Muscle layer of colon (tissue), 2 donors: ENCODE measurements around the gene HSD17B1.
"Not testable (repeated sequence)": the region's sequence is repeated elsewhere in the genome, so short reads cannot be mapped to it uniquely, and the experiment has no call there.

Source experiments
- H3K27ac ChIP-seq: one replicate; pipeline ENCODE4 v1.7.0; 2013; ENCODE audit warnings: low read depth, mild to moderate bottlenecking, low read length, moderate library complexity
- H3K27me3 ChIP-seq, 2 donors: one replicate each; pipeline ENCODE4 v1.7.0; 2013; ENCODE audit warnings: low read length in 2 of 2, mild to moderate bottlenecking in 2 of 2; ENCODE audit not compliant: insufficient read depth in 2 of 2, control insufficient read depth in 1 of 2
- H3K36me3 ChIP-seq: one replicate; pipeline ENCODE4 v1.7.0; 2013; ENCODE audit warnings: mild to moderate bottlenecking, low read length; ENCODE audit not compliant: insufficient read depth
- H3K4me1 ChIP-seq: one replicate; pipeline ENCODE4 v1.7.0; 2013; ENCODE audit warnings: mild to moderate bottlenecking, low read length; ENCODE audit not compliant: insufficient read depth
- H3K4me3 ChIP-seq, 2 donors: one replicate each; pipeline ENCODE4 v1.7.0; 2013; ENCODE audit warnings: low read length in 2 of 2, low read depth in 1 of 2, mild to moderate bottlenecking in 1 of 2, moderate library complexity in 1 of 2
- H3K9ac ChIP-seq: one replicate; pipeline ENCODE4 v1.7.0; 2013; ENCODE audit warnings: low read length
- H3K9me3 ChIP-seq: one replicate; pipeline ENCODE4 v1.7.0; 2013; ENCODE audit warnings: mild to moderate bottlenecking, low read length
- donor health status: abdominal sarcoma.
- donor health status: Adenocarcinoma of cecum.

HSD17B1 gene

DNA sequence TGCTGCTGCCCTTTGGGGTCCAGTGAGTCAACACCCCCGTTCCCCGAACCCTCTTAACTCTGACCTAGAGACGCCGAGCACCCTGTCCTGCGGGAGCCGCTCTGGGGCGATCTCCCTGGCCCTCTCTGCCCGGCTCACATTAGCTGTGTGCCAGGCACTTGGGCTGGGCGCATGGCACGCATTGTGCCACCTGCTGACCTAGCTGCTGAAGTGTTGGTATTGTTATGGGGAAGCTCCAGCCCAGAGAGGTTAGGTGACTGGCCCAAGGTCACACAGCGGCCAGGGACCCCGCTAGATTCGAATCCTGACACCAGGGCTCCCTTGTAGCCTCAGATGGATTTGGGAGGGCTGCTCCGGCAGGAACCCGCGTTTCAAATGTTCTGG is 1.1 kb downstream of the HSD17B1 start:
- Histone ChIP-seq H3K4me1 (peaks cover 19% of the 10 kb centered on the region), H3K36me3 (no peaks in the 10 kb centered on the region), H3K27me3 (no peaks in the 10 kb centered on the region), H3K27ac (no peak overlapping the region), H3K9me3 (no peaks in the 10 kb centered on the region), H3K4me3 (peak overlapping the region; percentile 91 to 94), H3K9ac (peak overlapping the region; percentile 86)

DNA sequence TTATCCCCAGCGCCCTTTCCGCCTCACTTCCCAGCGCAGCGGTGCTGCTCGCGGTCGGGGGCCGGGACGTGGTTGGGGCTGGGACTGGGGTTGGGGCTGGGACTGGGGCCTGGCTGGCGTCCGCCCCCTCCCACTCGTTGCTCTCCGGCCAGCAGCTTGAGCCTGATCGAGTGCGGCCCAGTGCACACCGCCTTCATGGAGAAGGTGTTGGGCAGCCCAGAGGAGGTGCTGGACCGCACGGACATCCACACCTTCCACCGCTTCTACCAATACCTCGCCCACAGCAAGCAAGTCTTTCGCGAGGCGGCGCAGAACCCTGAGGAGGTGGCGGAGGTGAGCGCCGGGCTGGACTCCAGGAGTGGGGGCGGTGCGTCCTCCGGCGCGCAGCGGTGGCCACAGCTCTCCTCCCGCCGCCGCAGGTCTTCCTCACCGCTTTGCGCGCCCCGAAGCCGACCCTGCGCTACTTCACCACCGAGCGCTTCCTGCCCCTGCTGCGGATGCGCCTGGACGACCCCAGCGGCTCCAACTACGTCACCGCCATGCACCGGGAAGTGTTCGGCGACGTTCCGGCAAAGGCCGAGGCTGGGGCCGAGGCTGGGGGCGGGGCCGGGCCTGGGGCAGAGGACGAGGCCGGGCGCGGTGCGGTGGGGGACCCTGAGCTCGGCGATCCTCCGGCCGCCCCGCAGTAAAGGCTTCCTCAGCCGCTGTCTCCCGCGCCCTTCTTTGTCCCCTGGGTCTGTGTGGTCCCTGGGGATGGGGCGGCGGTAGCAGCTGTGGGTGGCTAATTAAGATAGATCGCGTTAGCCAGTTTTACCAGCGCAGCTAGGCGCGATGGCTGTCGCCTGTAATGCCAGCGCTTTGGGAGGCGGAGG is 1.8 kb downstream of the HSD17B1 start:
- no peaks in the 10 kb centered on the region for H3K36me3 ChIP-seq
- H3K27ac ChIP-seq: peak overlapping the region; percentile 83
- peak overlapping the region; percentile 91 to 94 for H3K4me3 ChIP-seq
- peak overlapping the region; percentile 95 for H3K9ac ChIP-seq
- H3K4me1 ChIP-seq: peaks cover 17% of the 10 kb centered on the region
- H3K27me3 ChIP-seq: no peaks in the 10 kb centered on the region
- H3K9me3 ChIP-seq: no peaks in the 10 kb centered on the region

DNA sequence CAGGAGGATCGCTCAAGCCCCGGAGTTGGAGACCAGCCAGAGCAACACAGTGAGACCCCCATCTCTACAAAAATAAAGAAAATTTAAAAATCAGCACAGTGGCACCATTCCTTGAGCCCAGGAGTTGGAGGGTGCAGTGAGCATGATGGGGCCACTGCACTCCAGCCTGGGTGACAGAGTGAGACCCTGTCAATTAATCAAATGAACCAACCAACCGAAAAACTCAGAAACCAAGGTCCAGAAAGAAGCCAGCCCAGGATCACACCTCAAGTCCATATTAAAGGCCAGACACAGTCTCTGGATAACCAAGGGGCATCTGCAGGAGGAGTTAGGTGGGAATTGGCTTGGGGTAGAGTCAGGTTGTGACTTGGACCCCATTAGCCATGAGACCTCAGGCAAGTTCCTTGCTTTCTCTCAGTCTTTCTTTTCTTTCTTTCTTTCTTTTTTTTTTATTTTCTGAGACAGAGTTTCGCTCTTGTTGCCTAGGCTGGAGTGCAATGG is 2.4 kb downstream of the HSD17B1 start:
- peak overlapping the region; percentile 83 for H3K27ac ChIP-seq
- no peaks in the 10 kb centered on the region for H3K27me3 ChIP-seq
- H3K4me1 ChIP-seq: peaks cover 17% of the 10 kb centered on the region
- no peaks in the 10 kb centered on the region for H3K9me3 ChIP-seq
- no peaks in the 10 kb centered on the region for H3K36me3 ChIP-seq
- H3K4me3 ChIP-seq: peak overlapping the region; percentile 91 to 94
- peak overlapping the region; percentile 95 for H3K9ac ChIP-seq

DNA sequence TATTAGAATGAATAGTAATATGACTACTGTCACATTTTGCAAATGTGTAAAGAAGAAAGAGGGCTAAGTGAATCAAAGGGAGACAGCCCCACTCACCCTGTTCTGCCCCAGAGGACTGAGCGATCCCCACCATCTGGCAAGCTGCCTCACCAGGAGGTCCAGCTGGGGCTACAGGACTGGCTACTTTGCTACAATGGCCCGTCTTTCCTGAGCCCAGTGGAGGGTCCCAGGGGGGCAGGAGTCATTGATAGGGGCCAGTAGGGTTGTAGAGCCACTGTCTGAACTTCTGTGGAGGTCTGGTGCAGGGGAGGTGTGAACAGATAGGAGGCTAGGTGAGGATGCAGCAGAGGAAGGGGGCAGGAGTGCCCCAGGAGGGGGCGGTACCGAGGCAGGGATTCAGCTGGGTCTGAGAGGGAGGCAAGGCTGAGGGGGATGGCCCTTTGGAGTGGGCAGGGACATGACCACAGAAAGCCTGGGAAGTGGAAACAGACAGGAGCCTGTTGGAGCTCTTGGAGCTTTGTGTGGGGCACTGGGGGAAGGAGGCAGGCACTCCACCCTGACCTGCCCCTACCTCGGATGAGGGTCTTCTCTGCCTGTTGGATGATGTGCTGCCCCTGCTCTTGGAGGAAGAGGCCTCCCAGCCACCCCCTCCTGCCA is 3.4 kb downstream of the HSD17B1 start:
- H3K4me1 ChIP-seq: peaks cover 17% of the 10 kb centered on the region
- H3K9ac ChIP-seq, H3K4me3 ChIP-seq, H3K27ac ChIP-seq, H3K9me3 ChIP-seq, H3K36me3 ChIP-seq, H3K27me3 ChIP-seq: not testable (repeated sequence)

DNA sequence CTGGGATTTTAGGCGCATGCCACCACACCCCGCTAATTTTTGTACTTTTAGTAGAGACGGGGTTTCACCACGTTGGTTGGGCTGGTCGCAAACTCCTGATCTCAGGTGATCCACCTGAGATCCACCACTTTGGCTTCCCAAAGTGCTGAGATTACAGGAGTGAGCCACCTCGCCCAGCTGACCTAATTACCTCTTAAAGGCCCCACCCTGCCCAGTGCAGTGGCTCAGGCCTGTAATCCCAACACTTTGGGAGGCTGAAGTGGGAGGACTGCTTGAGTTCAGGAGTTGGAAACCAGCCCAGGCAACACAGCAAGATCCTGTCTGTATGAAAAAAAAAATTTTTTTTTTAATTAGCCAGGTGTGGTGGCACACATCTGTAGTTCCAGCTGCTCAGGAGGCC is 6.4 kb downstream of the HSD17B1 start:
- no peak overlapping the region for H3K9ac ChIP-seq
- H3K9me3 ChIP-seq: no peaks in the 10 kb centered on the region
- H3K4me3 ChIP-seq: no peak overlapping the region
- H3K27ac ChIP-seq: no peak overlapping the region
- H3K4me1 ChIP-seq: peaks cover 29% of the 10 kb centered on the region
- no peaks in the 10 kb centered on the region for H3K27me3 ChIP-seq
- peaks cover 3% of the 10 kb centered on the region for H3K36me3 ChIP-seq

DNA sequence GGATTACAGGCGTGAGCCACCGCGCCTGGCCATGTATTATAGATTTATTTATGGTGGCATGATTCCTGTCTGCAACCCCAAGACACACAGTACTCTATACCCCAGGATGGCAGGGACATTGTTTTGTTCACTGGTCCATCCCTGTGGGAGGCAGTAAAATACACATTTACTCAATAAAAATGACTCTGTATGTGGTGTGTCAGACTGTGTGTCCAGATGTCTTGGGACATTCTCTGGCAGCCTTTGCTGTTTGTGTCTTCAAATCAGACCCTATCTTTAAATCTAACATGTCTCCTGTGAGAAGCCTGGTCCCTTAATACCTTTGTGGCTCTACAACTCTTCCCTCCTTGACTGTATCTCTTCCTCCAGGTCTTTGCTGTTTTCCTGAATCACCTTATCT is 7.5 kb downstream of the HSD17B1 start:
- peaks cover 15% of the 10 kb centered on the region for H3K36me3 ChIP-seq
- no peaks in the 10 kb centered on the region for H3K9me3 ChIP-seq
- H3K27me3 ChIP-seq: no peaks in the 10 kb centered on the region
- H3K4me1 ChIP-seq: peaks cover 28% of the 10 kb centered on the region
- H3K9ac ChIP-seq: no peak overlapping the region
- no peak overlapping the region for H3K27ac ChIP-seq
- H3K4me3 ChIP-seq: no peak overlapping the region

DNA sequence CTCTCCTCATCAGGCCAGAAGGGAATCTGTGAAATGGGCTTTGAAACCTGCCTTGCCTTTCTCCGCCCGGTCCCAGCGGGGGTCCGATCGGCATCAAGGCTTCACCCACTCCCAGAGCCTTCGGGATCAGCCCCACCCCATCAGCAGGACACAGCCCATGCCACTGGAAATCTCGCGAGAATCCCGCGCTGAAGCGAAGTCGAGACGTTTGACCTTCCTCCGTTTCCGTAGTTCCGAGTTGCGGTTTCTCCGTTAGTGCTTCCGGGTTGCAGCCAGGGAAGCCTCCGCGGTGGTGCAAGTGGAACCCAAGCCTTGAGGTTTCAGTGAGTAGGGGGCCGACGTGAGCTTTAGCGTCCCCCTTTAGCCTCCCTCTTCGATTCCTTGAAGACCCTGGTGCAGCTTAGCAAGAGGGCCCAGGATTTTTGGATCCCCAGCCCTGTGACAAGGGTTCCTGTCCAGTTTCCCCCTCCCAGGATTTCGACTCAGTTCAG is 9.2 kb downstream of the HSD17B1 start, which contains the start of gene COASY:
Gene COASY (plus strand): TSS at position 252 of the 491 bp plus-strand sequence. CDS start 475 bp downstream, outside the sequence.
- Histone ChIP-seq H3K4me1 (peaks cover 33% of the 10 kb centered on the region), H3K27ac (peak within 1 kb of the TSS; percentile 81), H3K9ac (peak within 1 kb of the TSS; percentile 55), H3K36me3 (peaks cover 24% of the 10 kb centered on the region), H3K27me3 (no peaks in the 10 kb centered on the region), H3K4me3 (peak within 1 kb of the TSS; percentile 91 to 99), H3K9me3 (no peaks in the 10 kb centered on the region)

DNA sequence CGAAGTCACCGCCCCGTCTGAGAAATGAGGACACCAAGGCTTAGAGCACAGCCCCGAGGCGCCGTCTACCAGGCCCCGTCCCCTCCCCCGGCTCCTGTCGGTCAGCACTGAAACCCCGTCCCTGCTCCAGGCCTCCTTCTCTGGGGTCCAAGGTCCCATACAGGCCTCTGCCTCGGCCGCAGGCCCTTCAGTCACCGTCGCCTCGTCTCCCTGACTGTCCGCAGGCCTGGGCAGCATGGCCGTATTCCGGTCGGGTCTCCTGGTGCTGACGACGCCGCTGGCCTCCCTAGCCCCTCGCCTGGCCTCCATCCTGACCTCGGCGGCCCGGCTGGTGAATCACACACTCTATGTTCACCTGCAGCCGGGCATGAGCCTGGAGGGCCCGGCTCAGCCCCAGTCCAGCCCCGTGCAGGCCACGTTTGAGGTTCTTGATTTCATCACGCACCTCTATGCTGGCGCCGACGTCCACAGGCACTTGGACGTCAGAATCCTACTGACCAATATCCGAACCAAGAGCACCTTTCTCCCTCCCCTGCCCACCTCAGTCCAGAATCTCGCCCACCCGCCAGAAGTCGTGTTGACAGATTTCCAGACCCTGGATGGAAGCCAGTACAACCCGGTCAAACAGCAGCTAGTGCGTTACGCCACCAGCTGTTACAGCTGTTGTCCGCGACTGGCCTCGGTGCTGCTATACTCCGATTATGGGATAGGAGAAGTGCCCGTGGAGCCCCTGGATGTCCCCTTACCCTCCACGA is 9.8 kb downstream of the HSD17B1 start:
- peak overlapping the region; percentile 55 for H3K9ac ChIP-seq
- peak overlapping the region; percentile 81 for H3K27ac ChIP-seq
- peaks cover 34% of the 10 kb centered on the region for H3K4me1 ChIP-seq
- H3K9me3 ChIP-seq: no peaks in the 10 kb centered on the region
- H3K4me3 ChIP-seq: peak overlapping the region; percentile 91 to 99
- peaks cover 24% of the 10 kb centered on the region for H3K36me3 ChIP-seq
- no peaks in the 10 kb centered on the region for H3K27me3 ChIP-seq

DNA sequence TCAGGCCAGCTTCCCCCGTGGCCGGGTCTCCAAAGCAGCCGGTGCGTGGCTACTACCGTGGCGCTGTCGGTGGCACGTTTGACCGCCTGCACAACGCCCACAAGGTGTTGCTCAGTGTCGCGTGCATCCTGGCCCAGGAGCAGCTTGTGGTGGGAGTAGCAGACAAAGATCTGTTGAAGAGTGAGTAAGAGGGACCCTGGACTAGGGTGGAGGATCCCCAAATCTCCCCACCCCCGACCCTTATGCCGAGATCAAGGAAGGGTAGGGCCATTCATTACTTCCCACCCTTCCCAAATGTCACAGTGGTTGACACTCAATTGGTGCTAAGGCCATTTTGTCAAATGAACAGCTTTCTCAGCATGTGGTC is 10.4 kb downstream of the HSD17B1 start:
- Histone ChIP-seq H3K9ac (peak overlapping the region; percentile 55), H3K9me3 (no peaks in the 10 kb centered on the region), H3K36me3 (peaks cover 24% of the 10 kb centered on the region), H3K4me1 (peaks cover 38% of the 10 kb centered on the region), H3K27me3 (no peaks in the 10 kb centered on the region), H3K27ac (peak overlapping the region; percentile 81), H3K4me3 (peak overlapping the region; percentile 91 to 99)

DNA sequence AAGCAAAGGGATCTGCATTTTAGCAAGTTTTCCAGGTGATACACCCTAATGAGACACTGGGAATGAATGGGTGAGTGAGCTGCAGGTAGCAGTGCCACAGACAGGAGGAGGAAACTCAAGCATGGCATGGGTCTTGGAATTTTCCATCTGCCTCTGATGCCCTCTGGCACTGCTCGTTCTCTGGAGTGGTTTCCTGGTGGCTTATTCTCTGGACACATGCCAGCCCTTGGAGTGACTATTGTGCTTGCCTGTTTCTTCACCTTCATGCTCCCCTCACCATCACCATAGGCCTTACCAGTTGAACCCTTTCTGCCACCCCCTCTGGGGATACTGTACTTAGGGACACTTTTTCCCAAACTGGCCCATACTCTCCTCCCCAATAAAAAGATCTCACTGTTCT is 10.8 kb downstream of the HSD17B1 start:
- Histone ChIP-seq H3K4me3 (peak overlapping the region in 1 of 2 donors; percentile 99), H3K9me3 (no peaks in the 10 kb centered on the region), H3K27ac (peak overlapping the region; percentile 81), H3K27me3 (no peaks in the 10 kb centered on the region), H3K9ac (no peak overlapping the region), H3K4me1 (peaks cover 42% of the 10 kb centered on the region), H3K36me3 (peaks cover 27% of the 10 kb centered on the region)

DNA sequence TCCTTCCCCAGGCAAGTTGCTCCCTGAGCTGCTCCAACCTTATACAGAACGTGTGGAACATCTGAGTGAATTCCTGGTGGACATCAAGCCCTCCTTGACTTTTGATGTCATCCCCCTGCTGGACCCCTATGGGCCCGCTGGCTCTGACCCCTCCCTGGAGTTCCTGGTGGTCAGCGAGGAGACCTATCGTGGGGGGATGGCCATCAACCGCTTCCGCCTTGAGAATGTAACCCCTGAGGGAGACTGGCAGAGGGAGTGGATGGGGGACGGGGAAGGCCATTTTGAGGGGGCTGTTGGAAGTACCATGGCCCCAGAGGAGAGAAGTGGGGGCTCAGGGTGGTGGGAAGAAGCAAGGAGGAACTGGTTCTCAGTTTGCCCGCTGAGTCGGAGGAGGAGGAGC is 11.2 kb downstream of the HSD17B1 start:
- Histone ChIP-seq H3K9me3 (no peaks in the 10 kb centered on the region), H3K36me3 (peaks cover 31% of the 10 kb centered on the region), H3K27ac (no peak overlapping the region), H3K9ac (no peak overlapping the region), H3K4me1 (peaks cover 46% of the 10 kb centered on the region), H3K4me3 (peak overlapping the region in 1 of 2 donors; percentile 99), H3K27me3 (no peaks in the 10 kb centered on the region)
